BJ (cell line): ENCODE data around the gene TIMM10. TPM values are rescaled to one million over a fixed set of nuclear protein-coding genes. Genes with fewer than 3 reads are reported as not detected.
A peak's percentile ranks its signal among the peaks of the same experiment; 100 is the strongest.

Experiments
- CTCF ChIA-PET: fragments of 350-600 bp; formaldehyde crosslinking; extraction: SDS; loops from one replicate; lab custom pipeline; 2021; ENCODE audit warnings: antibody characterized with exemption, inconsistent platforms; lab: Yijun Ruan, JAX
- POLR2A ChIA-PET: fragments of 300-600 bp; sonication (Branson Sonifier 250); formaldehyde crosslinking; extraction: SDS; loops from one replicate; lab custom pipeline; 2021; ENCODE audit warnings: antibody characterized with exemption; lab: Charles Lee
- DNase-seq: peaks from one replicate; pipeline ENCODE4 v3.0.0-alpha.2; 2011; ENCODE audit warnings: low read depth
- H3K27me3 ChIP-seq: 2 replicates; pipeline ENCODE4 v1.6.0; 2011; ENCODE audit warnings: low read length; ENCODE audit not compliant: control insufficient read depth, insufficient read depth
- H3K36me3 ChIP-seq: 2 replicates; pipeline ENCODE4 v1.5.1; 2011; ENCODE audit warnings: low read length; ENCODE audit not compliant: control insufficient read depth, insufficient read depth
- H3K4me3 ChIP-seq: 2 replicates; pipeline ENCODE4 v1.5.1; 2011; ENCODE audit warnings: low read depth, mild to moderate bottlenecking, control low read depth, low read length
- CTCF ChIP-seq: IDR thresholded peaks from 2 replicates; pipeline ENCODE4 v1.5.1; 2011; ENCODE audit warnings: low read depth, mild to moderate bottlenecking, control low read depth, inconsistent platforms, low read length, moderate library complexity; ENCODE audit not compliant: insufficient read depth
- polyA plus RNA-seq: library from polyadenylated mRNA; depleted of rRNA; stranded (reverse); fragments of >200 nt; gene quantifications from 2 replicates; pipeline ENCODE4 v1.2.3, GENCODE V29; 2011

TIMM10 gene
- polyA plus RNA-seq, 1 experiment = 90.5 TPM

GRCh38 chr11:57514538-57515331 is 15.8 kb downstream of the TIMM10 start:
- ChIA-PET POLR2A (interaction anchor here (0.6 kb wide), 1 partner anchor 70 kb away, joined by 6 read pairs; no protein-coding TSS in a partner anchor), CTCF (interaction anchor here (0.7 to 9.0 kb wide), 15 partner anchors 9 to 169 kb away, joined by 3 to 136 read pairs (median 5); partner anchors contain the start of genes RTN4RL2 and UBE2L6)
- TF ChIP-seq CTCF = no peak
- Histone ChIP-seq H3K4me3 (peak overlapping the region; percentile 79), H3K27me3 (no peaks in the 10 kb centered on the region), H3K36me3 (no peaks in the 10 kb centered on the region)
- DNase-seq = no peak

GRCh38 chr11:57513911-57514537 is 16.5 kb downstream of the TIMM10 start:
- TF ChIP-seq CTCF = no peak
- H3K27me3 ChIP-seq = no peaks in the 10 kb centered on the region
- no peak for DNase-seq
- no peaks in the 10 kb centered on the region for H3K36me3 ChIP-seq
- peak overlapping the region; percentile 79 for H3K4me3 ChIP-seq
- ChIA-PET CTCF (interaction anchor here (0.9 to 9.0 kb wide), 9 partner anchors 12 to 55 kb away, joined by 3 to 136 read pairs (median 5); partner anchors contain the start of genes RTN4RL2 and UBE2L6), POLR2A (no interaction called here)

- ChIA-PET POLR2A (no interaction called here), CTCF (interaction anchor here (1.5 to 9.0 kb wide), 5 partner anchors 13 to 55 kb away, joined by 4 to 136 read pairs (median 20); partner anchors contain the start of gene RTN4RL2)
- Histone ChIP-seq H3K27me3 (no peaks in the 10 kb centered on the region), H3K36me3 (no peaks in the 10 kb centered on the region), H3K4me3 (no peak overlapping the region)
- no peak for TF ChIP-seq CTCF
- DNase-seq = no peak
Observed at GRCh38 chr11:57513452-57513795, 17.1 kb downstream of the TIMM10 start.

- Histone ChIP-seq H3K4me3 (no peak overlapping the region), H3K27me3 (no peaks in the 10 kb centered on the region), H3K36me3 (no peaks in the 10 kb centered on the region)
- DNase-seq = no peak
- ChIA-PET POLR2A (no interaction called here), CTCF (interaction anchor here (1.9 to 9.0 kb wide), 4 partner anchors 15 to 54 kb away, joined by 8 to 136 read pairs (median 48); partner anchors contain the start of gene RTN4RL2)
- no peak for TF ChIP-seq CTCF
Observed at GRCh38 chr11:57512646-57513451, 17.7 kb downstream of the TIMM10 start.
